Calu3 (cell line): Measurements from ENCODE around the gene COPB1. TPM values are rescaled to one million over a fixed set of nuclear protein-coding genes. Genes with fewer than 3 reads are reported as not detected.
A peak's percentile ranks its signal among the peaks of the same experiment; 100 is the strongest.

ENCODE experiments used
- BruUV-seq: library from RNA; stranded (reverse); fragments of 400-500 nt; replicated peaks from 2 replicates; lab custom pipeline; 2021; lab: Mats Ljungman, UMichigan
- CTCF ChIA-PET: fragments of 300-600 bp; sonication (Branson Sonifier 250); formaldehyde crosslinking; loops from one replicate; lab custom pipeline; 2022; ENCODE audit warnings: antibody characterized with exemption; lab: Charles Lee
- DNase-seq: peaks from one replicate; pipeline ENCODE4 v3.0.0; 2022
- H3K27ac Mint-ChIP-seq: one replicate; pipeline ENCODE4 v1.8.0; 2022; ENCODE audit warnings: mixed read lengths; ENCODE audit not compliant: unreplicated experiment
- H3K27me3 Mint-ChIP-seq: one replicate; pipeline ENCODE4 v1.8.0; 2022; ENCODE audit warnings: mixed read lengths; ENCODE audit not compliant: unreplicated experiment
- H3K36me3 Mint-ChIP-seq: one replicate; pipeline ENCODE4 v1.8.0; 2022; ENCODE audit warnings: mild to moderate bottlenecking, moderate library complexity, mixed read lengths; ENCODE audit not compliant: insufficient read depth, unreplicated experiment
- H3K4me1 Mint-ChIP-seq: one replicate; pipeline ENCODE4 v1.8.0; 2022; ENCODE audit warnings: mild to moderate bottlenecking, low read depth, mixed read lengths; ENCODE audit not compliant: unreplicated experiment
- H3K4me3 Mint-ChIP-seq: one replicate; pipeline ENCODE4 v1.8.0; 2022; ENCODE audit warnings: mild to moderate bottlenecking, low read depth, moderate library complexity, mixed read lengths; ENCODE audit not compliant: unreplicated experiment
- H3K9me3 Mint-ChIP-seq: one replicate; pipeline ENCODE4 v1.8.0; 2022; ENCODE audit warnings: low read depth, mixed read lengths; ENCODE audit not compliant: unreplicated experiment
- intact Hi-C: fragments of 100-400 bp; cut with micrococcal nuclease; formaldehyde crosslinking; loops from one replicate; pipeline ENCODE4 v1.10.0; 2022; ENCODE audit not compliant: unreplicated experiment
- total RNA-seq: library from RNA; stranded (reverse); gene quantifications from 2 replicates; pipeline ENCODE4 v1.2.3, GENCODE V29; 2022
- TF ChIP-seq, protein P1 (sequence below): fragments of 200-600 bp; IDR thresholded peaks from one replicate; pipeline ENCODE4 v1.8.0; 2022; ENCODE audit warnings: antibody characterized with exemption; ENCODE audit not compliant: unreplicated experiment

The COPB1 gene
- total RNA-seq, 1 experiment from 2014 or later = 95.5 TPM

DNA sequence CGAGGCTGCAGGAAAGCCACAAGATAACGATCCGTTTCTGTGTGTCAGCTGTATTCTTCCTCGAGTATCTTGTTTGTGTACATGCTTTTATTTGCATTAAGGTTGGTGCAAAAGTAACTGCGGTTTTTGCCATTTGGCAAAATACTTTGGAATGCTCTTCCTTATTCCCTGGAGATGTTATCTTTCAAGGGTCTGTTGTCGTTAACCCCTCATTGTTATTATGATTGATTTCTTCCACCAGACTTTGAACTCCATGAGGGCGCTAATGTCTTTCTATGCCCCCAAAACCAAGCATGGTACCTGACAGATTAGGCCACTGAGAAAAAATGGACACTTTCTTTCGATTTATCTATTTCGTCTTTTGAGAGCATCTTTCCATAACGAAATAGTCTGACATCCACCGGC, 21.1 kb upstream of the COPB1 start:
- TF ChIP-seq, protein P1, sequence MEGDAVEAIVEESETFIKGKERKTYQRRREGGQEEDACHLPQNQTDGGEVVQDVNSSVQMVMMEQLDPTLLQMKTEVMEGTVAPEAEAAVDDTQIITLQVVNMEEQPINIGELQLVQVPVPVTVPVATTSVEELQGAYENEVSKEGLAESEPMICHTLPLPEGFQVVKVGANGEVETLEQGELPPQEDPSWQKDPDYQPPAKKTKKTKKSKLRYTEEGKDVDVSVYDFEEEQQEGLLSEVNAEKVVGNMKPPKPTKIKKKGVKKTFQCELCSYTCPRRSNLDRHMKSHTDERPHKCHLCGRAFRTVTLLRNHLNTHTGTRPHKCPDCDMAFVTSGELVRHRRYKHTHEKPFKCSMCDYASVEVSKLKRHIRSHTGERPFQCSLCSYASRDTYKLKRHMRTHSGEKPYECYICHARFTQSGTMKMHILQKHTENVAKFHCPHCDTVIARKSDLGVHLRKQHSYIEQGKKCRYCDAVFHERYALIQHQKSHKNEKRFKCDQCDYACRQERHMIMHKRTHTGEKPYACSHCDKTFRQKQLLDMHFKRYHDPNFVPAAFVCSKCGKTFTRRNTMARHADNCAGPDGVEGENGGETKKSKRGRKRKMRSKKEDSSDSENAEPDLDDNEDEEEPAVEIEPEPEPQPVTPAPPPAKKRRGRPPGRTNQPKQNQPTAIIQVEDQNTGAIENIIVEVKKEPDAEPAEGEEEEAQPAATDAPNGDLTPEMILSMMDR = no peak
- H3K27me3 Mint-ChIP-seq = no peaks in the 10 kb centered on the region
- peaks cover 16% of the 10 kb centered on the region for H3K4me1 Mint-ChIP-seq
- intact Hi-C loops = loop anchor here (5.0 kb wide), 1 partner anchor 127 kb away; no protein-coding TSS in a partner anchor
- H3K4me3 Mint-ChIP-seq = peak overlapping the region; percentile 85
- no peak for DNase-seq
- BruUV-seq = no TSS peak
- H3K36me3 Mint-ChIP-seq = peaks cover 41% of the 10 kb centered on the region
- peak overlapping the region; percentile 93 for H3K27ac Mint-ChIP-seq
- no peaks in the 10 kb centered on the region for H3K9me3 Mint-ChIP-seq
- CTCF ChIA-PET = interaction anchor here (0.6 kb wide), 1 partner anchor 167 kb away, joined by 3 read pairs; no protein-coding TSS in a partner anchor

DNA sequence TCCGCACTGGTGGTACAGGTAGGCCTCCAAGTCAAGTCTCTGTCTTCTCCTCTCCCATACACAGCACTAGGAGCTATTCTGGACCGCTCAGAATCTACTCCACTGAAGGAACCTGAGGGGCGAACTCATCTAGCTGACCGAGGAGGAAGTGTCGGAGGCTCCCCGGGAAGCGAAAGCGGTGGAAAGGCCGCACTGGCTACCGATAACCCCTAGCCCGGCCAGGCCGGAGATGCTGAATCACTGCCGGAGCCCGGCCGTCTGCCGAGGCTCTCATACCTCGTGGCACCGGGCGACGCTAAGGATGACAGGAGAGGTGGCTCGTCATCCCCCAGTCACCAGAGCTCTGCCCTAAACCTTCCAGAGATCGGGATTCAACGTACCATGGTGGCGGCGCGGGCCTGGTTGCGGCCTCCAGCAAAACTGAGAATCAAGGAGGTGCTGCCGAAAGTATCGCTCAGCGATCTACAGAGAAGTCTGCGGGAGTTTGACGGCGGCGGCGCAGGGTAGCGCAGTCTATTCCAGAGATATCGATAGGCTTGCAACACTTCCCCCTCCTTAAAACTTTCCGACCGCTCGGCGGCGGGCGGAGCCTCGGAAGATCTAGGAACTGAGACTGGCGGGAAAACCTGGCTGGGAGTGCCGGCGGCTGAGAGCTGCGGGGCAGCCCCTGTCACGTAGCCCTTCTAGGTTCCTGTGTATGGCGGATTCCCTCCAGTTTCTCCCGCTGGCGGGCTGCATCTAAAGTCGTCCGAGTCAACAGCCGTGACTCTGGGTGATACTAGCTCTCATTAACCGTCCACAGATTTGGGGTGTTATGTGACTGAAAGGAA, 20.5 kb upstream of the COPB1 start, which contains the start of gene PSMA1:
Gene PSMA1, minus strand, starts transcription at position 470 of the 830 bp plus-strand sequence. Its CDS starts 87 bp downstream, at position 383.
- BruUV-seq = TSS peak; percentile 81
- Mint-ChIP-seq H3K27ac (peak within 1 kb of the TSS; percentile 93), H3K4me3 (peak within 1 kb of the TSS; percentile 85), H3K36me3 (peaks cover 41% of the 10 kb centered on the region), H3K9me3 (no peaks in the 10 kb centered on the region), H3K27me3 (no peaks in the 10 kb centered on the region), H3K4me1 (peaks cover 16% of the 10 kb centered on the region)
- CTCF ChIA-PET = interaction anchor here (0.6 kb wide), 1 partner anchor 168 kb away, joined by 3 read pairs; no protein-coding TSS in a partner anchor
- DNase-seq = peak; percentile 91
- intact Hi-C loops = loop anchor here (5.0 kb wide), 2 partner anchors 53 to 127 kb away; no protein-coding TSS in a partner anchor
- TF ChIP-seq, protein P1 = no peak

- no peak for DNase-seq
- Mint-ChIP-seq H3K36me3 (peaks cover 46% of the 10 kb centered on the region), H3K27me3 (no peaks in the 10 kb centered on the region), H3K4me1 (peaks cover 16% of the 10 kb centered on the region), H3K27ac (peak overlapping the region; percentile 93), H3K4me3 (peak overlapping the region; percentile 85), H3K9me3 (no peaks in the 10 kb centered on the region)
- TF ChIP-seq, protein P1 = no peak
- CTCF ChIA-PET = no interaction called here
- intact Hi-C loops = loop anchor here (5.0 kb wide), 1 partner anchor 52 kb away; no protein-coding TSS in a partner anchor
- no TSS peak for BruUV-seq
Measured at GRCh38 chr11:14519597-14519916, 19.9 kb upstream of the COPB1 start.

DNA sequence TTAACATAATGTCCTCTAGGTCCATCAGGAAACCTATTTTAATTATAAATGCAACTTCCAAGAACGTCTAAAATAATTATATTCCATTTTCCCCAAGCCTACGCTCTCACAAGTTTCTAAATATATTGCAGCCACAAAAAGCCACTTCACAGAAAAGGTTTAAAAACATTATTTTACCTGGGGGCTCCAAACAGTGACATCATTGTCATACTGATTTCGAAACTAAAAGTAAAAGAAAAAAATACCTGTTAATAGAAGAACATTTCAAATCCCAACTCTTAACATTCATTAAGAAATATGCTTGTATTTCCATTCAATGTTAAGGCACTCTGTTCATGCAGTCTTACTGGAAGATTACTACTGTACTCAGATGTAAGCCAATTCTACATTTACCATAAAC, 19.2 kb upstream of the COPB1 start:
- no TSS peak for BruUV-seq
- no peaks in the 10 kb centered on the region for H3K27me3 Mint-ChIP-seq
- intact Hi-C loops = loop anchor here (5.0 kb wide), 1 partner anchor 52 kb away; no protein-coding TSS in a partner anchor
- peak overlapping the region; percentile 85 for H3K4me3 Mint-ChIP-seq
- no peak for DNase-seq
- no peaks in the 10 kb centered on the region for H3K9me3 Mint-ChIP-seq
- peak overlapping the region; percentile 93 for H3K27ac Mint-ChIP-seq
- peaks cover 52% of the 10 kb centered on the region for H3K36me3 Mint-ChIP-seq
- CTCF ChIA-PET = no interaction called here
- peaks cover 16% of the 10 kb centered on the region for H3K4me1 Mint-ChIP-seq
- TF ChIP-seq, protein P1 = no peak
